ENCODE results near the gene GFAP.

The GFAP gene

GRCh38 chr17:44894642-44895041 is 20.7 kb downstream of the GFAP start:
- no peak for DNase-seq

GRCh38 chr17:44892250-44892649 is 23.1 kb downstream of the GFAP start:
- no peak for DNase-seq

- DNase-seq: no peak
These were observed 26.3 kb downstream of the GFAP start for GRCh38 chr17:44889003-44889402.

GRCh38 chr17:44887971-44888954 is 27.0 kb downstream of the GFAP start:
- no peak for DNase-seq

- no peak for DNase-seq
These were observed 28.3 kb downstream of the GFAP start for GRCh38 chr17:44887016-44887415.

GRCh38 chr17:44884941-44885340 is 30.4 kb downstream of the GFAP start:
- no peak for DNase-seq

GRCh38 chr17:44881145-44881544 is 34.2 kb downstream of the GFAP start:
- no peak for DNase-seq

- no peak for DNase-seq
These were observed 35.2 kb downstream of the GFAP start for GRCh38 chr17:44880062-44880461.

- DNase-seq: no peak
These were observed 35.9 kb downstream of the GFAP start for GRCh38 chr17:44879376-44879775.

- no peak for DNase-seq
These were observed 36.6 kb downstream of the GFAP start for GRCh38 chr17:44878627-44879221.

- no peak for DNase-seq
These were observed 38.2 kb downstream of the GFAP start for GRCh38 chr17:44877121-44877520.

GRCh38 chr17:44875761-44876160 is 39.5 kb downstream of the GFAP start:
- no peak for DNase-seq

GRCh38 chr17:44872131-44872768 is 43.0 kb downstream of the GFAP start:
- no peak for DNase-seq

GRCh38 chr17:44871556-44871955 is 43.7 kb downstream of the GFAP start:
- no peak for DNase-seq

GRCh38 chr17:44867841-44868240 is 47.5 kb downstream of the GFAP start:
- no peak for DNase-seq

- DNase-seq: no peak
These were observed 49.4 kb downstream of the GFAP start for GRCh38 chr17:44865931-44866330.

GRCh38 chr17:44865231-44865660 is 50.1 kb downstream of the GFAP start:
- DNase-seq: peak; percentile 61

- no peak for DNase-seq
These were observed 50.5 kb downstream of the GFAP start for GRCh38 chr17:44864831-44865230.

- no peak for DNase-seq
These were observed 52.0 kb downstream of the GFAP start for GRCh38 chr17:44863061-44863918.

- DNase-seq: no peak
These were observed 52.9 kb downstream of the GFAP start for GRCh38 chr17:44862278-44862914.

GRCh38 chr17:44859701-44860100 is 55.6 kb downstream of the GFAP start:
- DNase-seq: no peak

GRCh38 chr17:44854192-44854591 is 61.1 kb downstream of the GFAP start:
- DNase-seq: no peak
